ENCODE measurements around the gene SMYD3. TPM values are rescaled to one million over a fixed set of nuclear protein-coding genes. Genes with fewer than 3 reads are reported as not detected.
"Not testable (repeated sequence)": the region's sequence is repeated elsewhere in the genome, so short reads cannot be mapped to it uniquely, and the experiment has no call there.

Gene SMYD3
- total RNA-seq, 1 experiment from 2014 or later, result 35.1 TPM

GRCh38 chr1:245777752-245778151 lies 729.3 kb downstream of the SMYD3 start:
- no peaks in the 10 kb centered on the region for H3K27me3 Mint-ChIP-seq (ENCODE audit: unreplicated experiment)
- CTCF ChIA-PET, result no interaction called here

GRCh38 chr1:245776694-245777332 lies 730.3 kb downstream of the SMYD3 start:
- Mint-ChIP-seq H3K36me3 (ENCODE audit: insufficient read depth, unreplicated experiment) (no peaks in the 10 kb centered on the region), H3K4me1 (ENCODE audit: low read depth, unreplicated experiment) (no peaks in the 10 kb centered on the region), H3K4me3 (ENCODE audit: low read depth, unreplicated experiment) (no peak overlapping the region), H3K9me3 (ENCODE audit: low read depth, unreplicated experiment) (no peaks in the 10 kb centered on the region), H3K27ac (ENCODE audit: unreplicated experiment) (no peak overlapping the region), H3K27me3 (ENCODE audit: unreplicated experiment) (no peaks in the 10 kb centered on the region)
- intact Hi-C loops (cut with micrococcal nuclease; ENCODE audit: unreplicated experiment), result no loop called here
- BruUV-seq (replicated peaks), result no TSS peak
- CTCF ChIA-PET, result no interaction called here
- DNase-seq, result no peak
- no peak for TF ChIP-seq CTCF (IDR thresholded peaks at IDR 0.05; ENCODE audit: unreplicated experiment)

More at GRCh38 chr1:245777752-245778151, 729.3 kb downstream of the SMYD3 start:
- no peak for TF ChIP-seq CTCF (IDR thresholded peaks at IDR 0.05; ENCODE audit: unreplicated experiment)
- Mint-ChIP-seq H3K27ac (ENCODE audit: unreplicated experiment) (no peak overlapping the region), H3K9me3 (ENCODE audit: low read depth, unreplicated experiment) (no peaks in the 10 kb centered on the region), H3K36me3 (ENCODE audit: insufficient read depth, unreplicated experiment) (no peaks in the 10 kb centered on the region), H3K4me3 (ENCODE audit: low read depth, unreplicated experiment) (no peak overlapping the region), H3K4me1 (ENCODE audit: low read depth, unreplicated experiment) (no peaks in the 10 kb centered on the region)
- no TSS peak for BruUV-seq (replicated peaks)
- no peak for DNase-seq
- intact Hi-C loops (cut with micrococcal nuclease; ENCODE audit: unreplicated experiment), result no loop called here

- no peak for DNase-seq
- CTCF ChIA-PET, result no interaction called here
- Mint-ChIP-seq H3K4me3 (ENCODE audit: low read depth, unreplicated experiment) (no peak overlapping the region), H3K27ac (ENCODE audit: unreplicated experiment) (no peak overlapping the region), H3K27me3 (ENCODE audit: unreplicated experiment) (no peaks in the 10 kb centered on the region), H3K4me1 (ENCODE audit: low read depth, unreplicated experiment) (no peaks in the 10 kb centered on the region), H3K36me3 (ENCODE audit: insufficient read depth, unreplicated experiment) (no peaks in the 10 kb centered on the region), H3K9me3 (ENCODE audit: low read depth, unreplicated experiment) (no peaks in the 10 kb centered on the region)
- BruUV-seq (replicated peaks), result no TSS peak
- intact Hi-C loops (cut with micrococcal nuclease; ENCODE audit: unreplicated experiment), result no loop called here
- no peak for TF ChIP-seq CTCF (IDR thresholded peaks at IDR 0.05; ENCODE audit: unreplicated experiment)
Observed at GRCh38 chr1:245776139-245776538, 730.9 kb downstream of the SMYD3 start.

GRCh38 chr1:245774931-245775330 lies 732.1 kb downstream of the SMYD3 start:
- CTCF ChIA-PET; H3K9me3 Mint-ChIP-seq (ENCODE audit: low read depth, unreplicated experiment); H3K4me3 Mint-ChIP-seq (ENCODE audit: low read depth, unreplicated experiment); H3K36me3 Mint-ChIP-seq (ENCODE audit: insufficient read depth, unreplicated experiment); BruUV-seq (replicated peaks); DNase-seq; H3K27ac Mint-ChIP-seq (ENCODE audit: unreplicated experiment); H3K27me3 Mint-ChIP-seq (ENCODE audit: unreplicated experiment); H3K4me1 Mint-ChIP-seq (ENCODE audit: low read depth, unreplicated experiment); intact Hi-C loops (cut with micrococcal nuclease; ENCODE audit: unreplicated experiment): not testable (repeated sequence)

- CTCF ChIA-PET, result no interaction called here
- H3K27me3 Mint-ChIP-seq (ENCODE audit: unreplicated experiment), result no peaks in the 10 kb centered on the region
- H3K36me3 Mint-ChIP-seq (ENCODE audit: insufficient read depth, unreplicated experiment), result no peaks in the 10 kb centered on the region
- H3K4me3 Mint-ChIP-seq (ENCODE audit: low read depth, unreplicated experiment), result no peak overlapping the region
- no peaks in the 10 kb centered on the region for H3K9me3 Mint-ChIP-seq (ENCODE audit: low read depth, unreplicated experiment)
- BruUV-seq (replicated peaks), result no TSS peak
- H3K4me1 Mint-ChIP-seq (ENCODE audit: low read depth, unreplicated experiment), result no peaks in the 10 kb centered on the region
- TF ChIP-seq CTCF (IDR thresholded peaks at IDR 0.05; ENCODE audit: unreplicated experiment), result no peak
- intact Hi-C loops (cut with micrococcal nuclease; ENCODE audit: unreplicated experiment), result no loop called here
- no peak for DNase-seq
- no peak overlapping the region for H3K27ac Mint-ChIP-seq (ENCODE audit: unreplicated experiment)
Observed at GRCh38 chr1:245774196-245774595, 732.9 kb downstream of the SMYD3 start.
